HG03558 (cell line): ENCODE results near the gene PASK.
"Not testable (repeated sequence)": the region's sequence is repeated elsewhere in the genome, so short reads cannot be mapped to it uniquely, and the experiment has no call there.

Source experiments
- ATAC-seq: cut with Tn5 transposase; IDR thresholded peaks from one replicate; pipeline ENCODE4 v1.9.1; 2021; ENCODE audit warnings: moderate number of reproducible peaks; ENCODE audit not compliant: unreplicated experiment; ENCODE audit errors: extremely low read depth

PASK gene

DNA sequence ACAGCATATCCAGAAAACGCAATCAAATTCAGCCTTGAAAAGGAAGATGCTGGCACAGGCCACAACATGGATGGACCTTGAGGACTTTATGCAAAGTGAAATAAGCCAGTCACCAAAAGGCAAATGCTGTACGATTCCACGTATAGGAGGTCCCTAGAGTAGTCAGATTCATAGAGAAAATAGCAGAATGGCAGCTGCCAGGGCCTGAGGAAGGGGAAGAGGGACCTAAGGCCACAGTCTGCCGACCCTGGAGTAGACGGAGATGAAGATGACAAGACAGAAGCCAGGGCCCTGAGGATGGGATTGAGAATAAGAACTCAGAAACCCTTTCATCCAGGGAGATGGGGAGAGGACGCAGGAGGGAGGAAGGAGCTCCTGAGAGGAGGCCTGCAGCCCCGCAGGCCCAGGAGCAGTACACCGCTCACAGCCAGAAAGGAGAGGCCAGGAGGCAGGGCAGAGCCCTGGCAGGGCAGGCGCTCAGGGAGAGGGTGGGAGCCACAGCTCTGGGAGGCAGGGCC is 39.1 kb downstream of the PASK start:
- ATAC-seq: no peak

DNA sequence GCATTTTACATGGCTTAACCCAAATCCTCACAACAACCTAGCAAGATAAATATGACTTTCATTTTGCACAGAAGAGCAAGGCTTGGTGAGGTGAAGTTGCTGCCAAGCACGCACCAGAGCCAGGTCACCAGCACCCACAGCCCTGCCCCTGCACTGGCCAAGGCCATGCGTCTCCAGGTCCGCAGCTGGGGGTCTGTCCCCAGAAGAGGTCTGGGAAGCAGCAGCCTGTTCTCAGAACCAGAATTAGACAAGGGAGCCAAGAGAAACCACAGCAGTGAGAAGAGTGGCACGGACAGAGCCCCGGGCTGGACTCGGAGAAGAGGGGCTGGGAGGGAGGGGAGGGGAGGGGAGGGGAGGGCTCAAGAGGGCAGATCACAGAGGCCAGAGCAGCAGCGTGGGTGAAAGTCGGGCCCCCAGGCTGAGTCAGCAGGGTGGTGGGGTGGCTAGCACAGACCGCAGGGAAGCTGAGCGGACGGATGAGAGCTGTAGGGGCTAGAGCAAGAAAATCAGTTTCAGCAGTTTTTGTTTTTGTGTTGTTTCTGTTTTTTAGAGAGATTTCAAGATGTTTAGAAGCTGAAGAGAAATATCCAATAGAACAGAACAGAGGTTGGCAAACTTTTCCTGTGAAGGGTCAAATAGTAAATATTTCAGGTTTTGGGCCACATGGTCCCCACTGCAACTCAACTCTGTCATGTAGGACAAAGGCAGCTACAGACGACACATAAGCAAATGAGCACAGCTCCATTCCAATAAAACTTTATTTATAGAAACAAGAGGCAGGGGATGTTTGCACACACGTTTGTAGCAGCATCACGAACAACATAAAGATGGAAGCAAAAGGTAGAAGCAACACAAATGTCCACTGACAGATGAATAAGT is 39.8 kb downstream of the PASK start:
- no peak for ATAC-seq

GRCh38 chr2:241108271-241109209 is 40.7 kb downstream of the PASK start:
- ATAC-seq: no peak

DNA sequence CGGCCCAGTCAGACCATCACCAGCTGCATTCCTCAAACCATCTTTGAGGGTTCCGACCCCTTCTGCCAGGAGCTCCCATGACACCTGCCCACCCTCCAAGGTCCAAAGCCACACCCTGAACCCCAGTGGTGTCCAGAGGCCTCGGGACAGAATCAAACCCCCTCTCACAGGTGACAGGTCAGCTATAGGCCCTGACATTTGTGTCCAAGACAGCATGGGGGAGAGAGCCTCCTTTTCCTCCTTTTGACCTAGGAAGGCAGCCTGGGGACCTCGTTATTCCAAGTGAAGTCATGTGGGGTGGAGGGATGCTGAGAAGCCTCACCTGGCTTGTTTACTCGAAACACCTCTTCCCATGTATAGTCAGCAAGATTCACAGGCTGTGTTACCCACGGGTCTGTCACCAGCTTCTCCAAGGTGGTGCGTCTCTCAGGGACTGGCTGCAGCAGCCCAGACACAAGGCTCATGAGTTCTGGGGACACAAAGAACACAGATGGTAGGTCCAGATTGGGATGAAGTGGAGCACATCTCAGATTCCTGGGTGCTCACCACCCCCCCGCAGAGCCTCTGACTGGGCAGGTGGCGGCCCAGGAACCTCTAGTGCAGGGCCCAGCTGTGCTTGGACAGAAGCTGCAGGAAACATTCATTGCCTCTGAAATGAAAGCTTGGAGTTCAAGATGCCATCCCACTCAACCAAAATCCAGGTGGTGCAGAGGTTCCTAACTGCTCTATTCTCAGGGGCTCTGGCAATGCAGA is 42.1 kb downstream of the PASK start:
- ATAC-seq: no peak

- no peak for ATAC-seq
Measured at GRCh38 chr2:241105641-241106040, 43.6 kb downstream of the PASK start.

GRCh38 chr2:241104611-241105010 is 44.7 kb downstream of the PASK start:
- ATAC-seq: not testable (repeated sequence)

DNA sequence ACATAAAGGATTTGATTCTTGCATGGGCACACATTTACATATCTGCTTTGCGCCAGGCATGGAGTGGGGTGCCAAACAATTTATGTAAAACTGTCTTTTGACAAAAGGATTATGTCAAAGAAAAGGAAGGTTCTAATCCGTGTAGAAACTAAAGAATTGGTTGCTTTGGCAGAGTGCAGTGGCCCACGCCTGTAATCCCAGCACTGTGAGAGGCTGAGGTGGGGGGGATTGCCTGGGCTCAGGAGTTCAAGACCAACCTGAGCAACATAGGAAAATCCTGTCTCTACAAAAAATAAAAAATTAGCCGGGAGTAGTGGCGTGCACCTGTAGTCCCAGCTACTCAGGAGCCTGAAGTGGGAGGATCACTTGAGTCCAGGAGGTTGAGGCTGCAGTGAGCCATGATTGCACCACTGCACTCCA is 46.1 kb downstream of the PASK start:
- ATAC-seq: no peak

GRCh38 chr2:241102239-241102803 is 47.0 kb downstream of the PASK start, which contains the start of gene MTERF4:
Gene MTERF4, minus strand, starts transcription at chr2:241102287. Its CDS starts 14 bp downstream, at chr2:241102273.
- peak; percentile 51 for ATAC-seq

DNA sequence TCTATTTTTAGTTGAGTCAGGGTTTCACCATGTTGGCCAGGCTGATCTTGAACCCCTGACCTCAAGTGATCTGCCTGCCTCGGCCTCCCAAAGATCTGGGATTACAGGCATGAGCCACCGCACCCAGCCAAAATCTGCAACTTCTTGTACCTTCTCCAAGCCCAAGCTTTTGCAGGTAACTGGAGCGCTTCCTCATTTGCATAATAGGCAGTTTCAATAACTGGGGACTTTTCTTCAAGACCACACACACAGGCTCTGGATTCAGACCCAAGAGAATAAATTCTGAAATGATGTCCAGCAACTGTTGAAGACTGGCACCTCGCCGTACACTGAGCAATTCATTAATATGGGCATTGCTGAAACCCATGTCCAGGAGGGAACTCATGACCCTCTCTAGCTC is 50.0 kb downstream of the PASK start:
- ATAC-seq: no peak

GRCh38 chr2:241096979-241097378 is 52.3 kb downstream of the PASK start:
- no peak for ATAC-seq

DNA sequence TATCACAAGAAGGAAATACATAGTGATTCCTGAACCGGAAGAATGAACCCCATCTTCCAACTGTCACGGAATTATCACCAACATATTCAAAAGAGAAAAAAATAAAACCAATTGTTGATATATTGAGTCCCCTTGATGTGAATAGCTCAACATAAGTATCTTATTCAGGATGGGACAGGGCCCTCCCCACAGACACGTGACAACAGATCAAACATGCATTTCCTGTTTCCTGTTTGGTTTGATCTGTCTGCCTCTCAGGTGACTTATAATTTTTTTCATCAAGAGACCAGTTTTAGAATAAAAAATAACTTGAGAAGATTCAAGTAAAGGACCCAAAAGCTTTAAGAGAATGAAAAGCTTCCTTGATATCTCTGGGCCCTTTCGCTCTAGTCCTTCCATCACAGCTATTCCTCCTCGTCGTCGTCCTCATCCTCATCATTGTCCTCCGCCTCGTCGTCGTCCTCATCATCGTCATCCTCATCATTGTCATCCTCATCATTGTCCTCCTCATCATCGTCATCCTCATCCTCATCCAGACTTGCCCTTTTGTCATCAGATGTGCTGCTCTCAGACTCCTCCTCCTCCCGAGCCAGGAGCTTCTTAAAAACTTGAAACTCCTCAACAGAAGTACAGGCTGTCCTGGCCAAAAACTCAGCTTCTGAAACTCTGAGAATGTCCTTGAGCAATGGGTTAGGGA is 53.5 kb downstream of the PASK start:
- no peak for ATAC-seq

DNA sequence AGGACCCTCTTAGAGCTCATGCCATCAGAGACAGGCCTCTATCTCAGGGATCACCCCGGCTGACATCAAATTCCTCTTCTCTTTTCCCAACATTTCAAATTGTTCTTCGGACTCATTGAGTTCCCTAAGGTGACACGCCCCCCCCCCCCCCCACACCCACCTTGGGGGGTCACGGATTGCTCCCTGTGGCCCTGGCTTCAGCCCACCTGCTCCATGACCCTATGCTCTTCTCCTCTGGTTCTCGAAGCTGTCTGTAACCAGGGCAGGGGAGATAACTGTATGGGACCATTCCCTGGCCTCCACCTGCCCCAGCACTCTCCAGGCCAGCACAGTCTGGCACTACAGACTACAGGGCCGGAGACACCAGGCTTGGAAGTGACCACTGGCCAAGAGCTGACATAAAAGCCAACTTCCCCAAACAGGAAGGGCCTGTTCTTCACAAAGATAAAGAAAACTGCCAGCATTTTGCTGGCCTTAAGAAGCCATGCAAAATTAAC is 54.3 kb downstream of the PASK start:
- ATAC-seq: no peak

DNA sequence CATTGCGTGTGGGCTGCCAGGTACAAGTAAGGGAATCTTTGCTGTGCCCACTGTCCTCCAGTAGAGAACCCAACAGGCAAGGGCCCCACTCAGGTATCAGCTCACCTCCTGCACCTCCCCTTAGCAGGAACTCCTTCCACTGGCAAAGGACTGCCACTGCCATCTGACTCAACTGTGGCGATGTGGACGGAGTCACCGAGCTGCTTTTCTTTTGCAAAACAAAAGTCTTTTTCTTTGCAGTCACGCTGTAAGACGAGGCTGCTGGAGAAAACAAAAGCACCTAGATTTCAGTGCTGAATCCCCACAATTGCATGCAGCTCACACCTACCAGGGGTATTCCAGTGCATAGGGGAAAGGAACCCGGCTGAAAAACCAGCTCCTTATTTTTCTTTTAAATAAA is 55.1 kb downstream of the PASK start:
- no peak for ATAC-seq

- not testable (repeated sequence) for ATAC-seq
Measured at GRCh38 chr2:241093133-241093781, 56.0 kb downstream of the PASK start.

DNA sequence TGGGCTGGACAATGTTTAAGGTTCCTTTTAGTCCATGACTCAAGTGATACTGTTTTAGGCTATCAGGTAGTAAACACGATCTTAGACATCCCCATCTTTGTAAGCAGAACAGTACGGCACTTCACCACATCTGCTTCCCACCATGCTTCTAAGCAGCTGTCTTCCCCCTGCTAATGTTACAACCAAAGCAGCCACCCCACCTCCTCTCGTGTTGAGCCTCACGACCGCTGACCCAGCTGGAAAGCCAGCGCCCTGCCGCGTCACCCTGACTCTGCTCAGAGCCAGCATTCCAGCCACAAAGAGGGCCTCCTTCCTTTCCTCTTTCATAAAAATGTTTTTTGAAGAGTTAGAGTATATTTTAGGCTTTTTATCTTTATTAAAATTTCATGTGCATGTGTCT is 56.6 kb downstream of the PASK start:
- no peak for ATAC-seq

GRCh38 chr2:241091734-241092445 is 57.4 kb downstream of the PASK start:
- no peak for ATAC-seq

DNA sequence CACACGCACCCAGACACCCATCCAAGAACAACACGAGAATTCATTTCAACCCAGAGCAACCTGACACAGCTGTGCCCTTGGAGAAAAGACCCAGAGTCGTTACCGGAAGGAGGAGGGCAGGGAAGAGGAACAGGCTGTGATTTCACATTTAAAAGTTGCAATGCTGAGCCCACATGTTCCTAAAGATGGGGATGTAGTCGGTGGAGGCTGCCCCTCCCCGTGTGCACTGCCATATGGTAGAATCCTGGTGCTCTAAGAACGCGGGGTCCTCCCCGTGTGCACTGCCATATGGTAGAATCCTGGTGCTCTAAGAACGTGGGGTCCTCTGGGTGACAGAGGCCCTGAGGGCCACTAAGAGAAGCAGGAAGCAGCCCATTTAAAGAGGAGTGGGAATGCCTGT is 58.1 kb downstream of the PASK start:
- ATAC-seq: no peak
